Measurements from ENCODE around the gene SLMAP.
"Not testable (repeated sequence)": the region's sequence is repeated elsewhere in the genome, so short reads cannot be mapped to it uniquely, and the experiment has no call there.

Gene SLMAP

GRCh38 chr3:57794501-57794900 lies 38.4 kb downstream of the SLMAP start:
- no peak for DNase-seq (ENCODE audit: low spot score)

- DNase-seq (ENCODE audit: low spot score): no peak
Observed at GRCh38 chr3:57794951-57795350, 38.8 kb downstream of the SLMAP start.

- DNase-seq (ENCODE audit: low spot score): no peak
Observed at GRCh38 chr3:57796261-57796660, 40.2 kb downstream of the SLMAP start.

- no peak for DNase-seq (ENCODE audit: low spot score)
Observed at GRCh38 chr3:57797701-57798487, 41.8 kb downstream of the SLMAP start.

GRCh38 chr3:57803647-57804081 lies 47.6 kb downstream of the SLMAP start:
- peak; percentile 80 for DNase-seq (ENCODE audit: low spot score)

- no peak for DNase-seq (ENCODE audit: low spot score)
Observed at GRCh38 chr3:57805266-57805665, 49.2 kb downstream of the SLMAP start.

GRCh38 chr3:57805674-57806073 lies 49.6 kb downstream of the SLMAP start:
- DNase-seq (ENCODE audit: low spot score): peak; percentile 73

- not testable (repeated sequence) for DNase-seq (ENCODE audit: low spot score)
Observed at GRCh38 chr3:57806195-57806594, 50.1 kb downstream of the SLMAP start.

GRCh38 chr3:57808961-57809608 lies 53.0 kb downstream of the SLMAP start:
- no peak for DNase-seq (ENCODE audit: low spot score)

GRCh38 chr3:57809609-57809968 lies 53.5 kb downstream of the SLMAP start:
- no peak for DNase-seq (ENCODE audit: low spot score)

- DNase-seq (ENCODE audit: low spot score): no peak
Observed at GRCh38 chr3:57810048-57810447, 53.9 kb downstream of the SLMAP start.

- no peak for DNase-seq (ENCODE audit: low spot score)
Observed at GRCh38 chr3:57810471-57811137, 54.5 kb downstream of the SLMAP start.

GRCh38 chr3:57815036-57815435 lies 58.9 kb downstream of the SLMAP start:
- no peak for DNase-seq (ENCODE audit: low spot score)

GRCh38 chr3:57816471-57817095 lies 60.5 kb downstream of the SLMAP start:
- no peak for DNase-seq (ENCODE audit: low spot score)

GRCh38 chr3:57818772-57819171 lies 62.7 kb downstream of the SLMAP start:
- no peak for DNase-seq (ENCODE audit: low spot score)

GRCh38 chr3:57820479-57820878 lies 64.4 kb downstream of the SLMAP start:
- DNase-seq (ENCODE audit: low spot score): no peak

- no peak for DNase-seq (ENCODE audit: low spot score)
Observed at GRCh38 chr3:57821765-57822164, 65.7 kb downstream of the SLMAP start.

- DNase-seq (ENCODE audit: low spot score): no peak
Observed at GRCh38 chr3:57822686-57823085, 66.6 kb downstream of the SLMAP start.

- DNase-seq (ENCODE audit: low spot score): no peak
Observed at GRCh38 chr3:57825116-57825515, 69.0 kb downstream of the SLMAP start.

- no peak for DNase-seq (ENCODE audit: low spot score)
Observed at GRCh38 chr3:57826245-57826951, 70.3 kb downstream of the SLMAP start.

- DNase-seq (ENCODE audit: low spot score): no peak
Observed at GRCh38 chr3:57826952-57827723, 71.0 kb downstream of the SLMAP start.
